Stomach (tissue), 4 donors: ENCODE data around the gene CLASP2.

ENCODE experiments used
- CTCF ChIP-seq, 7 experiments: fragments of 450-650 bp in 4 of 7; fragments of 200-600 bp in 3 of 7; sonication (generic) in 3 of 7; IDR thresholded peaks; one replicate each; pipeline ENCODE4 v1.5.1; 2016 to 2019; ENCODE audit warnings: antibody characterized with exemption in 7 of 7, control low read depth in 2 of 7, mild to moderate bottlenecking in 1 of 7
- POLR2A ChIP-seq, 4 donors: fragments of 450-650 bp; IDR thresholded peaks; one replicate each; pipeline ENCODE4 v1.6.1; 2016; ENCODE audit warnings: antibody characterized with exemption in 4 of 4, control low read depth in 2 of 4, mild to moderate bottlenecking in 1 of 4, moderate library complexity in 1 of 4
- POLR2AphosphoS5 ChIP-seq, 3 donors: sonication (generic); formaldehyde crosslinking; IDR thresholded peaks; one replicate each; pipeline ENCODE4 v1.6.1; 2016; ENCODE audit warnings: antibody characterized with exemption in 3 of 3

GRCh38 chr3:33737146-33737545 is 19.1 kb upstream of the CLASP2 start:
- TF ChIP-seq CTCF (IDR thresholded peaks at IDR 0.05) = no peak
- no peak for TF ChIP-seq POLR2A (IDR thresholded peaks at IDR 0.05)
- TF ChIP-seq POLR2AphosphoS5 (IDR thresholded peaks at IDR 0.05) = no peak
